Measurements from ENCODE around the gene UNC80.

DNA sequence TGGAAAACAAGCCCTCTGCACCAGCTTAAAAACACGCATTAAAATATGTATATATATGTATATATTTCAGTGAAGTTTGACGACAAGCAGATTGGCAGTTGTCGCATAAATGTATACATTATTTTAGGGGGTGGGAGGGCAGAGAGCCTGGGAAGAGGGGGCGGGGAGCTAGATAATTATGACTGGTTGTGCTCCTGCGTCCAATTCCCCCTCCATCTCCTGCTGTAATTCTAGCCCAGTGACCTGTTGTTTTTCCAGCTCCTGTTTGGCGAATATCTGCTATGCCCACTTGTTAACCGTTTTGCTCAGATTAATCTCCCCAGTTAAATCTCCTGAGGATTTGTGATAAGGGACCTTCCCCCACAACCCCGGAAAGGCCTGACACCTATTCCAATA is 656 bp downstream of the UNC80 start:
- TF ChIP-seq POLR2A (IDR thresholded peaks at IDR 0.05; ENCODE audit: low read depth, low read length) (no peak), TAF1 (IDR thresholded peaks at IDR 0.05; ENCODE audit: low read depth, low read length) (no peak), POLR2AphosphoS5 (IDR thresholded peaks at IDR 0.05; ENCODE audit: low read depth, low read length) (no peak), SPI1 (IDR thresholded peaks at IDR 0.05; ENCODE audit: low read depth, low read length) (no peak)

All from GM12891 (cell line).